HepG2 (cell line): Measurements from ENCODE around the gene TMEM98. TPM values are rescaled to one million over a fixed set of nuclear protein-coding genes. Genes with fewer than 3 reads are reported as not detected.

Experiments
- ATAC-seq: fragments of 200-7000 bp; cut with Tn5 transposase; 3 replicates; pipeline ENCODE4 v1.9.1; 2020; ENCODE audit warnings: mild to moderate bottlenecking, moderate library complexity
- BruUV-seq: library from RNA; stranded (reverse); fragments of 400-500 nt; replicated peaks from 2 replicates; lab custom pipeline; 2021; lab: Mats Ljungman, UMichigan
- CTCF ChIA-PET: fragments of 300-600 bp; formaldehyde crosslinking; extraction: SDS; loops from one replicate; lab custom pipeline; 2021; ENCODE audit warnings: low total read pairs, inconsistent platforms, low intra/inter-chr PET ratio; lab: Yijun Ruan, JAX
- POLR2A ChIA-PET: fragments of 350-600 bp; sonication (Branson Sonifier 250); formaldehyde crosslinking; loops from one replicate; lab custom pipeline; 2020; ENCODE audit warnings: antibody characterized with exemption, inconsistent platforms; lab: Yijun Ruan, JAX
- DNase-seq: peaks from one replicate; pipeline ENCODE4 v3.0.0-alpha.2; 2015; ENCODE audit warnings: low spot score
- FAIRE-seq: peaks from 3 replicates; lab custom pipeline; 2011; peaks lifted over from hg19 to GRCh38; lab: Jason Lieb, UNC
- H2AFZ ChIP-seq: one replicate; pipeline ENCODE4 v1.6.1; 2011; ENCODE audit warnings: low read length, inconsistent platforms
- H3K27ac ChIP-seq: fragments of 300-600 bp; 3 replicates; pipeline ENCODE4 v1.8.0; 2011; ENCODE audit warnings: mixed run types, mild to moderate bottlenecking, mixed read lengths, low read length, inconsistent platforms; ENCODE audit not compliant: insufficient read depth; ENCODE audit errors: extremely low read length
- H3K27me3 ChIP-seq, 2 experiments: fragments of 200-600 bp in 1 of 2; 2 replicates in 1 of 2; 3 replicates in 1 of 2; pipeline versions ENCODE4 v1.6.0 to v1.8.0; 2011; ENCODE audit warnings: low read length in 2 of 2, mild to moderate bottlenecking in 2 of 2, moderate library complexity in 2 of 2, inconsistent platforms in 1 of 2; ENCODE audit not compliant: insufficient read depth in 2 of 2, control insufficient read depth in 1 of 2
- H3K36me3 ChIP-seq, 2 experiments: fragments of 200-600 bp in 1 of 2; replicated peaks in 1 of 2; 2 replicates in 1 of 2; 3 replicates in 1 of 2; pipeline versions ENCODE4 v1.5.1 to v1.8.0; 2011; ENCODE audit warnings: low read length in 2 of 2, inconsistent platforms in 1 of 2; ENCODE audit not compliant: insufficient read depth in 2 of 2, control insufficient read depth in 1 of 2
- H3K4me1 ChIP-seq: 2 replicates; pipeline ENCODE4 v1.5.1; 2012; ENCODE audit warnings: low read length, inconsistent platforms; ENCODE audit not compliant: insufficient read depth
- H3K4me2 ChIP-seq: 2 replicates; pipeline ENCODE4 v1.6.0; 2011; ENCODE audit warnings: low read depth, low read length, inconsistent platforms
- H3K4me3 ChIP-seq, 3 experiments: fragments of 200-600 bp in 1 of 3; sonication (generic), shearing (Covaris generic) in 1 of 3; replicated peaks in 1 of 3; 2 replicates each; pipeline ENCODE4 v1.5.1; 2011 to 2016; ENCODE audit warnings: low read length in 3 of 3, inconsistent platforms in 2 of 3, low read depth in 2 of 3, mild to moderate bottlenecking in 2 of 3, control low read depth in 1 of 3, mixed read lengths in 1 of 3; ENCODE audit not compliant: insufficient read depth in 1 of 3
- H3K79me2 ChIP-seq: one replicate; pipeline ENCODE4 v1.6.1; 2011; ENCODE audit warnings: low read length, inconsistent platforms; ENCODE audit not compliant: insufficient read depth
- H3K9ac ChIP-seq: 2 replicates; pipeline ENCODE4 v1.6.0; 2011; ENCODE audit warnings: mild to moderate bottlenecking, low read depth, low read length, inconsistent platforms; ENCODE audit not compliant: insufficient read depth
- H3K9me3 ChIP-seq: 2 replicates; pipeline ENCODE4 v1.5.1; 2012; ENCODE audit warnings: mild to moderate bottlenecking, low read length
- H4K20me1 ChIP-seq: 2 replicates; pipeline ENCODE4 v1.6.0; 2011; ENCODE audit warnings: inconsistent platforms, mild to moderate bottlenecking, low read length, moderate library complexity; ENCODE audit not compliant: insufficient read depth
- ATF1 ChIP-seq: IDR thresholded peaks from 2 replicates; pipeline ENCODE4 v1.6.1; 2016; ENCODE audit warnings: mild to moderate bottlenecking, control low read depth
- CCDC6 ChIP-seq: sonication (generic); formaldehyde crosslinking; IDR thresholded peaks from 2 replicates; pipeline ENCODE4 v1.8.1; 2022; ENCODE audit warnings: mild to moderate bottlenecking, missing genetic modification reagents, moderate library complexity
- FOXJ3 ChIP-seq: sonication (generic); formaldehyde crosslinking; IDR thresholded peaks from 2 replicates; pipeline ENCODE4 v1.4.0; 2020; ENCODE audit warnings: missing genetic modification reagents, mild to moderate bottlenecking, borderline replicate concordance
- GATA4 ChIP-seq: sonication (generic); IDR thresholded peaks from 2 replicates; pipeline ENCODE4 v1.6.1; 2016; ENCODE audit warnings: antibody characterized with exemption, low read depth, borderline replicate concordance
- KAT7 ChIP-seq: IDR thresholded peaks from 2 replicates; pipeline ENCODE4 v1.6.1; 2018; ENCODE audit warnings: borderline replicate concordance, missing compliant biosample characterization
- NFKB2 ChIP-seq: sonication (generic); formaldehyde crosslinking; IDR thresholded peaks from 2 replicates; pipeline ENCODE4 v1.4.0; 2020; ENCODE audit warnings: missing genetic modification reagents, borderline replicate concordance
- PHF21A ChIP-seq: sonication (generic); formaldehyde crosslinking; IDR thresholded peaks from 2 replicates; pipeline ENCODE4 v1.5.0; 2020; ENCODE audit warnings: mild to moderate bottlenecking, missing genetic modification reagents
- RBFOX2 ChIP-seq: fragments of 200-400 bp; formaldehyde crosslinking; IDR thresholded peaks from 2 replicates; pipeline ENCODE4 v1.6.1; 2017; ENCODE audit warnings: low read depth, mild to moderate bottlenecking, low read length
- REPIN1 ChIP-seq: sonication (generic); formaldehyde crosslinking; IDR thresholded peaks from 2 replicates; pipeline ENCODE4 v1.8.0; 2022; ENCODE audit warnings: missing genetic modification reagents, low read depth, mild to moderate bottlenecking, borderline replicate concordance
- TBX3 ChIP-seq: fragments of 450-650 bp; IDR thresholded peaks from 2 replicates; pipeline ENCODE4 v1.6.1; 2017; ENCODE audit warnings: antibody characterized with exemption, mild to moderate bottlenecking, inconsistent platforms, borderline replicate concordance
- WIZ ChIP-seq: sonication (generic); formaldehyde crosslinking; IDR thresholded peaks from 2 replicates; pipeline ENCODE4 v1.5.1; 2020; ENCODE audit warnings: mild to moderate bottlenecking, missing genetic modification reagents
- ZBTB7B ChIP-seq: sonication (generic); formaldehyde crosslinking; IDR thresholded peaks from 2 replicates; pipeline ENCODE4 v1.4.0; 2020; ENCODE audit warnings: missing genetic modification reagents
- ZMYM2 ChIP-seq: sonication (generic); formaldehyde crosslinking; IDR thresholded peaks from 2 replicates; pipeline ENCODE4 v1.8.0; 2022; ENCODE audit warnings: mild to moderate bottlenecking, missing genetic modification reagents
- ZNF138 ChIP-seq: sonication (generic); formaldehyde crosslinking; IDR thresholded peaks from 2 replicates; pipeline ENCODE4 v1.5.0; 2020; ENCODE audit warnings: mild to moderate bottlenecking, low read depth, missing genetic modification reagents
- ZNF30 ChIP-seq: sonication (generic); formaldehyde crosslinking; IDR thresholded peaks from 2 replicates; pipeline ENCODE4 v1.5.0; 2020; ENCODE audit warnings: mild to moderate bottlenecking, missing genetic modification reagents
- ZNF547 ChIP-seq: sonication (generic); formaldehyde crosslinking; IDR thresholded peaks from 2 replicates; pipeline ENCODE4 v1.5.1; 2020; ENCODE audit warnings: mild to moderate bottlenecking, missing genetic modification reagents
- ZNF615 ChIP-seq: sonication (generic); formaldehyde crosslinking; IDR thresholded peaks from 2 replicates; pipeline ENCODE4 v1.5.0; 2020; ENCODE audit warnings: mild to moderate bottlenecking, missing genetic modification reagents, borderline replicate concordance
- WGBS: methylation state at CpG from one replicate; pipeline ENCODE4 v1.1.6; 2017; ENCODE audit warnings: low lambda C conversion rate; 5-methylcytosine and 5-hydroxymethylcytosine counted together
- in situ Hi-C: cut with HindIII; loops from 2 replicates; pipeline ENCODE4 v1.10.0; 2017; ENCODE audit warnings: low pct_unique_long_range_greater_than_20kb; ENCODE audit not compliant: extremely low pct_ligation_motif_present
- intact Hi-C: fragments of 100-400 bp; cut with micrococcal nuclease; formaldehyde crosslinking; loops from one replicate; pipeline ENCODE4 v1.10.0; 2022; ENCODE audit not compliant: unreplicated experiment
- polyA plus RNA-seq, 8 experiments: library from polyadenylated mRNA; depleted of rRNA in 3 of 8; stranded (reverse) in 7 of 8; unstranded in 1 of 8; fragments of >200 nt; fragmentation: Illumina TruSeq in 4 of 8; extraction: Trizol in 4 of 8; gene quantifications; 2 replicates each; pipeline versions ENCODE4 v1.2.1 to v1.2.3, GENCODE V29; 2011 to 2016; ENCODE audit warnings: low read depth in 4 of 8, missing spikeins in 1 of 8, mixed read lengths in 1 of 8; ENCODE audit not compliant: insufficient read depth in 1 of 8
- total RNA-seq, 5 experiments: library from RNA; depleted of rRNA; stranded (reverse); fragments of >200 nt; fragmentation: Illumina TruSeq; extraction: Trizol; gene quantifications; 2 replicates each; pipeline ENCODE4 v1.2.3, GENCODE V29; 2016; ENCODE audit warnings: low read depth in 1 of 5
- TF ChIP-seq, protein P1 (sequence below): sonication (generic); formaldehyde crosslinking; IDR thresholded peaks from 2 replicates; pipeline ENCODE4 v1.4.0; 2020; ENCODE audit warnings: missing genetic modification reagents
- TF ChIP-seq, protein P2 (sequence below): sonication (generic); formaldehyde crosslinking; IDR thresholded peaks from 2 replicates; pipeline ENCODE4 v1.4.0; 2020; ENCODE audit warnings: mild to moderate bottlenecking, missing genetic modification reagents

TMEM98 gene
- total and polyA plus RNA-seq, 2 of the 13 experiments (the other 11 are each of a cell fraction or from before 2014, with no cell fraction given): 103 to 175 TPM

DNA sequence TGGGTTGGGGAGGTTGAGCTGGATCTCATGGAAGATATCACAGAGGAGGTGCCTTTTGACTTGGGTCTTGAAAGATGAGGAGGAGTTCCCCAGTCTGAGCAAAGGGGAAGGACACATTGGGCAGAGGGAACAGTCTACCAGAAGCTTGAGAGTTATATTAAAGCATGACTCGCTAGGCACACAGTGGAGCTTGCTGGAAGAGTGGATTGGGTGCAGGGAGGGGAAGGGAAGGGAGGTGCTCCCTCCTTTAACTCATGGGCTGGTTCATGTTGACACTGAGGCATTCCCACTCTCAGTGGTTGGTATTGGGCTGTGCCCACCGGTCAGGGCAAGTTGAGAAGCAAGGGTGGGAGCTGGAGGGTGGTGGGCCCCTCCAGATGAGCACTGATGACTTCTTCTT lies 5.9 kb downstream of the TMEM98 start:
- intact Hi-C loops (no loop called here), in situ Hi-C loops (no loop called here)
- 96% methylated on average over 2 of the region's 2 CpGs for WGBS
- no TSS peak for BruUV-seq
- peaks cover 6% of the 10 kb centered on the region for H3K79me2 ChIP-seq
- ChIA-PET CTCF (interaction anchor here (1.4 kb wide), 1 partner anchor 150 kb away, joined by 3 read pairs; no protein-coding TSS in a partner anchor), POLR2A (no interaction called here)
- H3K4me3 ChIP-seq: no peak overlapping the region
- ATAC-seq: no peak
- H4K20me1 ChIP-seq: no peaks in the 10 kb centered on the region
- no peak overlapping the region for H3K27ac ChIP-seq
- TF ChIP-seq WIZ (CRISPR knock-in tag) (no peak), KAT7 (CRISPR knock-in tag) (no peak), ZBTB7B (no peak), TBX3 (no peak), RBFOX2 (0 out of 2 replicates have a peak, but pooled peaks have one; percentile 13)
- no peak overlapping the region for H3K9ac ChIP-seq
- no peak for FAIRE-seq
- no peaks in the 10 kb centered on the region for H3K27me3 ChIP-seq
- no peak overlapping the region for H2AFZ ChIP-seq
- peaks cover 26% of the 10 kb centered on the region for H3K4me1 ChIP-seq
- no peak for DNase-seq
- no peak overlapping the region for H3K4me2 ChIP-seq
- peaks cover 10 to 41% of the 10 kb centered on the region in 2 experiments for H3K36me3 ChIP-seq
- H3K9me3 ChIP-seq: no peaks in the 10 kb centered on the region

DNA sequence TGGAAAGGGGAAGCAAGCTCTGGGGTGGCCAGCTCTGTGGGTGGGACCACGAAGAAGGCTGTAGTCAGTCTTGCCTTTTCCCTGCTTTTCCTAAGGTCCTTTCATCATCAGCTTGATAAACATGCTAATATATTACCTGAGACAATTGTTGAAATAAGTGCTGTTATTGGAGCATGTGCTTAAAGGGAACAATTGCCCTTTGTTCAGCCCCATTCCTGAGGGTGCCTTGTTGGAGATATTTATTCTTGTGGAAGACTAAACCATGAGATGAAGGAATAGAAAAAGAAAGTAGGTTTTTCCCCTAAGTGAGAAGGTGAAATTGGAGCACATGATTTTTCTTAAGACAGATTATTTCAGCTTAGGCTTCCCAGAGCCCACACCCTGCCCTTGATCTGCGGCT lies 7.8 kb downstream of the TMEM98 start:
- H3K36me3 ChIP-seq: peaks cover 14 to 54% of the 10 kb centered on the region in 2 experiments
- in situ Hi-C loops (no loop called here), intact Hi-C loops (no loop called here)
- H3K9me3 ChIP-seq: no peaks in the 10 kb centered on the region
- H3K9ac ChIP-seq: no peak overlapping the region
- FAIRE-seq (no peak), DNase-seq (no peak), ATAC-seq (no peak)
- peaks cover 11% of the 10 kb centered on the region for H3K4me1 ChIP-seq
- BruUV-seq: no TSS peak
- no peak overlapping the region for H3K4me2 ChIP-seq
- no peak overlapping the region for H2AFZ ChIP-seq
- H3K4me3 ChIP-seq: no peak overlapping the region
- H3K27me3 ChIP-seq: no peaks in the 10 kb centered on the region
- no peak overlapping the region for H3K27ac ChIP-seq
- H4K20me1 ChIP-seq: no peaks in the 10 kb centered on the region
- CTCF ChIA-PET: no interaction called here
- H3K79me2 ChIP-seq: no peaks in the 10 kb centered on the region
- 93% methylated on average over 2 of the region's 2 CpGs for WGBS
- POLR2A ChIA-PET: interaction anchor here (1.6 kb wide), 1 partner anchor 9 kb away, joined by 5 read pairs; no protein-coding TSS in a partner anchor
- TF ChIP-seq ZNF30 (CRISPR knock-in tag) (no peak), ZNF547 (CRISPR knock-in tag) (no peak), ZBTB7B (no peak), CCDC6 (CRISPR knock-in tag) (no peak), ZNF138 (CRISPR knock-in tag) (no peak), REPIN1 (CRISPR knock-in tag) (no peak), FOXJ3 (CRISPR knock-in tag) (no peak), PHF21A (CRISPR knock-in tag) (no peak), NFKB2 (no peak), ZMYM2 (CRISPR knock-in tag) (no peak), ZNF615 (CRISPR knock-in tag) (no peak), GATA4 (no peak), ATF1 (CRISPR knock-in tag) (no peak)
- TF ChIP-seq, protein P1, sequence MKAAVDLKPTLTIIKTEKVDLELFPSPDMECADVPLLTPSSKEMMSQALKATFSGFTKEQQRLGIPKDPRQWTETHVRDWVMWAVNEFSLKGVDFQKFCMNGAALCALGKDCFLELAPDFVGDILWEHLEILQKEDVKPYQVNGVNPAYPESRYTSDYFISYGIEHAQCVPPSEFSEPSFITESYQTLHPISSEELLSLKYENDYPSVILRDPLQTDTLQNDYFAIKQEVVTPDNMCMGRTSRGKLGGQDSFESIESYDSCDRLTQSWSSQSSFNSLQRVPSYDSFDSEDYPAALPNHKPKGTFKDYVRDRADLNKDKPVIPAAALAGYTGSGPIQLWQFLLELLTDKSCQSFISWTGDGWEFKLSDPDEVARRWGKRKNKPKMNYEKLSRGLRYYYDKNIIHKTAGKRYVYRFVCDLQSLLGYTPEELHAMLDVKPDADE (CRISPR knock-in tag): no peak
- TF ChIP-seq, protein P2, sequence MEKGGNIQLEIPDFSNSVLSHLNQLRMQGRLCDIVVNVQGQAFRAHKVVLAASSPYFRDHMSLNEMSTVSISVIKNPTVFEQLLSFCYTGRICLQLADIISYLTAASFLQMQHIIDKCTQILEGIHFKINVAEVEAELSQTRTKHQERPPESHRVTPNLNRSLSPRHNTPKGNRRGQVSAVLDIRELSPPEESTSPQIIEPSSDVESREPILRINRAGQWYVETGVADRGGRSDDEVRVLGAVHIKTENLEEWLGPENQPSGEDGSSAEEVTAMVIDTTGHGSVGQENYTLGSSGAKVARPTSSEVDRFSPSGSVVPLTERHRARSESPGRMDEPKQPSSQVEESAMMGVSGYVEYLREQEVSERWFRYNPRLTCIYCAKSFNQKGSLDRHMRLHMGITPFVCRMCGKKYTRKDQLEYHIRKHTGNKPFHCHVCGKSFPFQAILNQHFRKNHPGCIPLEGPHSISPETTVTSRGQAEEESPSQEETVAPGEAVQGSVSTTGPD (CRISPR knock-in tag): no peak
